Mucosa of rectum (tissue), 2 donors: ENCODE data around the gene NLRC5.

Experiments used
- H3K27ac ChIP-seq, 2 donors: one replicate each; pipeline ENCODE4 v1.7.0; 2013; ENCODE audit warnings: inconsistent platforms in 2 of 2, low read depth in 2 of 2, low read length in 2 of 2
- H3K27me3 ChIP-seq, 2 donors: one replicate each; pipeline ENCODE4 v1.7.0; 2013; ENCODE audit warnings: low read length in 2 of 2; ENCODE audit not compliant: control insufficient read depth in 2 of 2, insufficient read depth in 2 of 2
- H3K36me3 ChIP-seq, 2 donors: one replicate each; pipeline ENCODE4 v1.7.0; 2013; ENCODE audit warnings: low read length in 2 of 2; ENCODE audit not compliant: control insufficient read depth in 2 of 2, insufficient read depth in 2 of 2
- H3K4me1 ChIP-seq, 2 donors: one replicate each; pipeline ENCODE4 v1.7.0; 2013; ENCODE audit warnings: low read length in 2 of 2, mild to moderate bottlenecking in 1 of 2; ENCODE audit not compliant: control insufficient read depth in 2 of 2, insufficient read depth in 2 of 2
- H3K4me3 ChIP-seq, 2 donors: one replicate each; pipeline ENCODE4 v1.7.0; 2013; ENCODE audit warnings: low read length in 2 of 2
- H3K9ac ChIP-seq, 2 donors: one replicate each; pipeline ENCODE4 v1.7.0; 2013; ENCODE audit warnings: low read length in 2 of 2, low read depth in 1 of 2, mild to moderate bottlenecking in 1 of 2
- H3K9me3 ChIP-seq, 2 donors: one replicate each; pipeline ENCODE4 v1.7.0; 2013; ENCODE audit warnings: low read length in 2 of 2; ENCODE audit not compliant: control insufficient read depth in 2 of 2
- donor health status: healthy.
- donor health status: Normal muscosa, but diverticular disease.

Gene NLRC5

GRCh38 chr16:57043248-57043647 is 53.9 kb downstream of the NLRC5 start:
- Histone ChIP-seq H3K36me3 (peaks cover 38 to 47% of the 10 kb centered on the region in 2 donors), H3K27me3 (no peaks in the 10 kb centered on the region), H3K4me3 (no peak overlapping the region), H3K9ac (no peak overlapping the region), H3K9me3 (no peaks in the 10 kb centered on the region), H3K4me1 (peaks cover 0 to 6% of the 10 kb centered on the region in 2 donors), H3K27ac (no peak overlapping the region)

DNA sequence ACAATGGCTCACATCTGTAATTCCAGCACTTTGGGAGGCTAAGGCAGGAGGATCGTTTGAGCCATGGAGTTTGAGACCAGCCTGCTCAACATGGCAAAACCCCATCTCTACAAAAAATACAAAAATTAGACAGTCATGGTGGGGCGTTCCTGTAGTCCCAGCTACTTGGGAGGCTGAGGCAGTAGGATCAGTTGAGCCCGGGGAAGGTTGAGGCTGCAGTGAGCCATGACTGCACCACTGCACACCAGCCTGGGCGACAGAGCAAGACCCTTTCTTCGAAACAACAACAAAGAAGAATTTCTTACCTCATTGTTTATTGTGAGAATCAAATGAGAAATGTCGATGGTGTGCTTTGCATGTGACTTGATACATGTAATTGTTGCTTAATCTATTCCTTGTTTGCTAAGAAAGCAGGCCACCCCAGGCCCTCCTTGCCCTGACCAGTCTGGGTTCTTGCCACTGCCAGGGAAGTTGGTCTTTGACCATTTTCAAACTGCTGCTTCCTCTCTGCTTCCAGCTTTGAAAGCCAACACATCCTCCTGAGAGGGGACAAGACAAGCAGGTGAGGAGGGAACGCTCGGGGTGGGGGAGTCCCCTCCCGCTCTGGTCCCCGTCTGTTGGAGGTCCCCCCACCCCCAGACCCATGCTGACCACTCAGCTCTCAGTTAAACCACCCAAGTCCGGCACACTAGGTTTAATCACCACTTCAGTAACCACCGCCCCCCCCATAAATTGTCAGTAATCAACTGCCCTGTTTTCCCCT is 55.8 kb downstream of the NLRC5 start:
- Histone ChIP-seq H3K9me3 (no peaks in the 10 kb centered on the region), H3K27ac (no peak overlapping the region), H3K9ac (no peak overlapping the region)

DNA sequence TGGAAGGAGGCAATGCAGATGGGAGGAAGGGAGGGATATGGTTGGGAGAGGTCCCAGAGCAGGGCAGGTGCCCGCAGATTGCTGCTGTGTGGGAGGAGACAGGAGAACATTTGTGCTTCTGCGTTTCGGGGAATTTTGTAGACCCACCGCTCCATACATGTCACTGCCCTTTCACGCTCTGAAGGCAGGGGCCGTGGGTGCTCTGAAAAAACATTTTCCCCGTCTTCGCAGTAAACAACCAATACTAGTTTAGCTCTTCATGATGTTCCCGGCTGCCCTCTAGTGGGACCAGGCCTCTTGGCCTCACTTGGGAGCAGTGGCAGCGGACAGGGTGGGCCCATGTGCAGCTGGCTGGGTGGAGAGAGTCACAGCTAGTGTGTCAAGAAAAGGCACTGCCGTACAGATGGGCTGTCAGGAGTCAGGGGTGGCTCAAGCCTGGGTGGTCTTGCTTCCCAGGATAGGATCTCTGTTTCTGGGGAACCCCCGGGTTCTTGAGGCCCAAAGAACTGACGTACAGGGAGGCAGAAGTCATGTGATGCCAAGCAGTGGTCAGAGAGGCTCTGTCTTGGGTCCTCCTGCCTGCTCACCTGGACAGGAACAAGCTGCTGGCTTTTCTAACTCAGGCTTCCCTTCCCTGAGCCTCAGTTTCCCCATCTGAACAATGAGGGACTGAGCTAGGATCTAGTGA is 56.5 kb downstream of the NLRC5 start:
- no peaks in the 10 kb centered on the region for H3K9me3 ChIP-seq
- H3K4me3 ChIP-seq = peak overlapping the region in 1 of 2 donors; percentile 26
- H3K4me1 ChIP-seq = peaks cover 0 to 2% of the 10 kb centered on the region in 2 donors

More for the DNA sequence above, 55.8 kb downstream of the NLRC5 start:
- Histone ChIP-seq H3K4me1 (peaks cover 0 to 2% of the 10 kb centered on the region in 2 donors), H3K4me3 (peak overlapping the region in 1 of 2 donors; percentile 26), H3K27me3 (no peaks in the 10 kb centered on the region), H3K36me3 (peaks cover 32 to 41% of the 10 kb centered on the region in 2 donors)

DNA sequence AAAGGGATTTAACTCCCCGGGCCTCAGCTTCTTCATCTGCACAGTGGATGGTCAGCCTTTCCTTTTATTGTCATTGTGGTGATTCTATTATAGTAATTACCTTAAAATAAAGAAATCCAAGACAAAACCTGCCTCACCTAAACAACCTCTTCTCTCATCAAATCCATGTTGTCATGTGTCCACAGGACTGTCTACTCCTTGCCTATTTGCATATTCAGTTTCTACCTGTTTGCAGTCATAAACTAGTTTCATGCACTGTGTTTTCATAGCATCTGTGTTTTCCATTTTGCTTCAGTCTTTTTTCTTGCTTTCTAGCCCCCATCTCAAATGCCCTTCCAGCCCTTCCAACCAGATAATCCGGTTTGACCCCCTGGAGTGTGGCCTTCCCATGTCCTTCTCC is 58.7 kb downstream of the NLRC5 start:
- H3K4me1 ChIP-seq = peaks cover 0 to 2% of the 10 kb centered on the region in 2 donors
- no peaks in the 10 kb centered on the region for H3K9me3 ChIP-seq
- H3K27ac ChIP-seq = no peak overlapping the region
- H3K4me3 ChIP-seq = no peak overlapping the region
- H3K9ac ChIP-seq = no peak overlapping the region
- H3K36me3 ChIP-seq = peaks cover 19 to 36% of the 10 kb centered on the region in 2 donors
- H3K27me3 ChIP-seq = no peaks in the 10 kb centered on the region

More for the DNA sequence above, 56.5 kb downstream of the NLRC5 start:
- Histone ChIP-seq H3K36me3 (peaks cover 27 to 34% of the 10 kb centered on the region in 2 donors), H3K27ac (no peak overlapping the region), H3K27me3 (no peaks in the 10 kb centered on the region), H3K9ac (no peak overlapping the region)

GRCh38 chr16:57049678-57050077 is 60.3 kb downstream of the NLRC5 start:
- Histone ChIP-seq H3K27me3 (no peaks in the 10 kb centered on the region), H3K4me1 (peaks cover 0 to 2% of the 10 kb centered on the region in 2 donors), H3K9ac (no peak overlapping the region), H3K9me3 (no peaks in the 10 kb centered on the region), H3K36me3 (peaks cover 16 to 34% of the 10 kb centered on the region in 2 donors), H3K4me3 (no peak overlapping the region), H3K27ac (no peak overlapping the region)

DNA sequence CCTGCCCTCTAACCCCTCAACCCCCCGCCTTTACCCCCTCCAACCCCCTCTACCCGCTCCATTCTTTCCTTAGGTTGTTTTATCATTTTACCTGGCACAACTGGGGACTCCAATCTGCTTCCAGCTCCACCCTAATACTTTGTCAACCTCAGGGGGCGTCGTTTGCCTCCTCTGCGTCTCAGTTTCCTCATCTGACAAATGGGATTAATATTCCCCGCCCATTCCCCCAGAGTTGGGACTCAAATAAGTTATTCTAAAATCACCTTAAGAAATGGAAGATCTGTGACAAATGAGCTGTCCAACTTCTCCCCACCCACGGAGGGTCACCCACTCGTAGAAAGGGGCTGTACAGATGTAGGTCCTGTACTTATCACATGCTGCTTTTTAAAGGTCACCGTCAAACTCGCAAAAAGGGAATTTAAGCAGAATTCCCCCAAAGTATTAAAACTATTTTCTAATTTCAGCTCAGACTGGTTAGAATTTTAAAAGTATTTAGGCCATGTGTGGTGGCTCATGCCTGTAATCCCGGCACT is 62.4 kb downstream of the NLRC5 start:
- Histone ChIP-seq H3K4me1 (no peaks in the 10 kb centered on the region), H3K27ac (no peak overlapping the region), H3K4me3 (no peak overlapping the region), H3K27me3 (no peaks in the 10 kb centered on the region), H3K36me3 (peaks cover 26 to 41% of the 10 kb centered on the region in 2 donors), H3K9me3 (no peaks in the 10 kb centered on the region), H3K9ac (no peak overlapping the region)

- no peak overlapping the region for H3K9ac ChIP-seq
- H3K4me3 ChIP-seq = no peak overlapping the region
- H3K27ac ChIP-seq = no peak overlapping the region
- no peaks in the 10 kb centered on the region for H3K9me3 ChIP-seq
- peaks cover 23 to 38% of the 10 kb centered on the region in 2 donors for H3K36me3 ChIP-seq
- H3K27me3 ChIP-seq = no peaks in the 10 kb centered on the region
- H3K4me1 ChIP-seq = no peaks in the 10 kb centered on the region
These were observed 63.8 kb downstream of the NLRC5 start for GRCh38 chr16:57053206-57053605.

- no peak overlapping the region for H3K9ac ChIP-seq
- H3K36me3 ChIP-seq = peaks cover 25 to 47% of the 10 kb centered on the region in 2 donors
- no peaks in the 10 kb centered on the region for H3K4me1 ChIP-seq
- no peaks in the 10 kb centered on the region for H3K9me3 ChIP-seq
- H3K27me3 ChIP-seq = no peaks in the 10 kb centered on the region
- no peak overlapping the region for H3K27ac ChIP-seq
- H3K4me3 ChIP-seq = no peak overlapping the region
These were observed 65.0 kb downstream of the NLRC5 start for GRCh38 chr16:57054338-57054737.

- Histone ChIP-seq H3K9me3 (no peaks in the 10 kb centered on the region), H3K36me3 (peaks cover 26 to 50% of the 10 kb centered on the region in 2 donors), H3K27ac (no peak overlapping the region), H3K4me1 (no peaks in the 10 kb centered on the region), H3K4me3 (no peak overlapping the region), H3K27me3 (no peaks in the 10 kb centered on the region), H3K9ac (no peak overlapping the region)
These were observed 65.4 kb downstream of the NLRC5 start for GRCh38 chr16:57054771-57055170.

DNA sequence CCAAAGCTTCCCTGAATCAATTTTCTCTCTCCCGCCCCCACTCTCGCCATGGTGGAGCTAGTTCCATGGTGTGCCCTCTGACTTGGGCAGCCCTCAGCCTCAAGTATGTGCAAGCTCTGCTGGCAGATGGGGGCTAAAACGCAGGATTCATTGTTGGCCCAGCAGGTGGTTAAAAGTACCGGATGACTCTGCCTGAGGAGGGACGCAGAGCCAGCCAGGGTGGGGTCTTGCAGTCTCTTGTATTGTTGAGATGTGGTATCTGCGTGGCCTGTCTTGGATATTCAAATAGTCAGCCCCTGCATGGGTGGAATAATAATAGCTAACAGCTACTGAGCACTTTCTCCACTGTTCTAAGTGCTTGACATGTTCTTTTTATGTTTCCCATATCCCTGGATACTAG is 66.3 kb downstream of the NLRC5 start:
- Histone ChIP-seq H3K9me3 (no peaks in the 10 kb centered on the region), H3K4me3 (no peak overlapping the region), H3K9ac (no peak overlapping the region), H3K4me1 (no peaks in the 10 kb centered on the region), H3K27ac (no peak overlapping the region), H3K27me3 (no peaks in the 10 kb centered on the region), H3K36me3 (peaks cover 29 to 58% of the 10 kb centered on the region in 2 donors)
